Skeletal muscle satellite cell (primary cell): Measurements from ENCODE around the gene TVP23A.

Experiments used
- H3K27me3 ChIP-seq: 2 replicates; pipeline ENCODE4 v1.7.0; 2013; ENCODE audit warnings: low read length; ENCODE audit not compliant: control insufficient read depth, insufficient read depth
- H3K36me3 ChIP-seq: 2 replicates; pipeline ENCODE4 v1.7.0; 2013; ENCODE audit warnings: mild to moderate bottlenecking, control low read depth, low read length; ENCODE audit not compliant: insufficient read depth
- H3K4me1 ChIP-seq: 2 replicates; pipeline ENCODE4 v1.7.0; 2013; ENCODE audit warnings: low read length; ENCODE audit not compliant: control insufficient read depth, insufficient read depth
- H3K4me2 ChIP-seq: 2 replicates; pipeline ENCODE4 v1.7.0; 2013; ENCODE audit warnings: mild to moderate bottlenecking, low read length
- H3K4me3 ChIP-seq: 2 replicates; pipeline ENCODE4 v1.7.0; 2013; ENCODE audit warnings: low read length
- H3K9ac ChIP-seq: 2 replicates; pipeline ENCODE4 v1.7.0; 2013; ENCODE audit warnings: mild to moderate bottlenecking, low read depth, low read length, moderate library complexity
- H3K9me3 ChIP-seq: replicated peaks from 2 replicates; pipeline ENCODE4 v1.7.0; 2013; ENCODE audit warnings: mild to moderate bottlenecking, control low read depth, low read length

The TVP23A gene

GRCh38 chr16:10761373-10761772 is 57.2 kb downstream of the TVP23A start:
- H3K27me3 ChIP-seq: no peaks in the 10 kb centered on the region
- H3K9ac ChIP-seq: no peak overlapping the region
- H3K4me2 ChIP-seq: no peak overlapping the region
- H3K9me3 ChIP-seq: no peaks in the 10 kb centered on the region
- peaks cover 36% of the 10 kb centered on the region for H3K36me3 ChIP-seq
- no peak overlapping the region for H3K4me3 ChIP-seq
- H3K4me1 ChIP-seq: no peaks in the 10 kb centered on the region

DNA sequence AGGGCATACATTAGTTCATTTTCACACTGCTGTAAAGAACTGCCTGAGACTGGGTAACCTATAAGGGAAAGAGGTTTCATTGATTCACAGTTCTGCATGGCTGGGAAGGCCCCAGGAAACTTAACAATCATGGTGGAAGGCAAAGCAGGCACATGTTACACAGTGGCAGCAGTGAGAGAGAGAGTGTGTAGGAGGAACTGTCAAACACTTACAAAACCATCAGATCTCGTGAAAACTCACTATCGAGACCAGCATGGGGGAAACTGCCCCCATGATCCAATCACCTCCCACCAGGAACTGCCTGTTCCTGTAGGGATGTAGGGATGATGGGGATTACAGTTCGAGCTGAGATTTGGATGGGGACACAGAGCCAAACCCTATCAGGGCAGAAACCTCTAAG is 57.7 kb downstream of the TVP23A start:
- Histone ChIP-seq H3K4me3 (no peak overlapping the region), H3K4me2 (no peak overlapping the region), H3K9me3 (no peaks in the 10 kb centered on the region), H3K4me1 (no peaks in the 10 kb centered on the region), H3K27me3 (no peaks in the 10 kb centered on the region), H3K36me3 (peaks cover 36% of the 10 kb centered on the region), H3K9ac (no peak overlapping the region)

DNA sequence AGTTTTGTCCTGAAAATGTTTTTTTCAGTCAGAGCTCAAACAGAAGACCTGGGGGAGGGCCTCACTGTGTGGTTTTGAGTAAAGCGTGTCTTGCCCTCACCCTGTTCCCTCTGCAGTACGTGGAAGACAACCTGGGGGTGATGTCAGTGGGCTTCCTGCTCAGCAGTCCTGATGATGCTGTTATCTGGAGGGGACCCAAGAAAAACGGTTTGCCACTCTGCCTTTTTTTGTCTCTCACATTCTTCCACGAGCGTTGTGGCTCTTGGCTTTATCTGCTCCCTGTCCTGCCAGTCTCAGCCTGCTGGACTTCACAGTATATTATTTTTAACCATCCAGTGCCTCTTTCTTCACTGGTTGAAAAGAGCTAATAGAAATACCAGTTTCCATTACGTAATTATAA is 62.0 kb downstream of the TVP23A start:
- no peaks in the 10 kb centered on the region for H3K27me3 ChIP-seq
- H3K4me2 ChIP-seq: no peak overlapping the region
- no peaks in the 10 kb centered on the region for H3K9me3 ChIP-seq
- H3K9ac ChIP-seq: no peak overlapping the region
- H3K4me1 ChIP-seq: peaks cover 9% of the 10 kb centered on the region
- H3K4me3 ChIP-seq: no peak overlapping the region
- H3K36me3 ChIP-seq: peaks cover 40% of the 10 kb centered on the region

- Histone ChIP-seq H3K9me3 (no peaks in the 10 kb centered on the region), H3K36me3 (peaks cover 29% of the 10 kb centered on the region), H3K4me1 (peaks cover 9% of the 10 kb centered on the region), H3K9ac (no peak overlapping the region), H3K4me2 (no peak overlapping the region), H3K27me3 (no peaks in the 10 kb centered on the region), H3K4me3 (no peak overlapping the region)
Observed at GRCh38 chr16:10754941-10755340, 63.7 kb downstream of the TVP23A start.

DNA sequence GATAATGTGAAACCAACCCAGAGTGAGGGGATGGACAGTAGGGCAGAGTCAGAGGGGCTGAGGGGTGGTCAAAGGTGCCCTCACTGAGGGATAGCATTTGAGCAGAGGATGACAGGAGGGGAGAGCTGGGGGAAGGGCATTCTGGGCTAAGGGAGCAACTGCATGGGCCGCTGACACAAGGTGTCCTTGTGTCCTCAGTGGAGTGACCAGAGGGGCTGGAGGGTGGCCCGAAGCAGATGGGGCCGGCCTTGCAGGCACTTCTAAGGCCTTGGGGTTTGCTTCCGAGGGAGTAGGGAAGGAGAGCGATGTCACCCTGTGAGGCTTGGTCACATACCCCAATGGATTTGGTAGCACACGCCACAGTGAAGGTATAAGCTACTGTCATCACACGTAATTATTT is 64.9 kb downstream of the TVP23A start:
- H3K9me3 ChIP-seq: no peaks in the 10 kb centered on the region
- no peak overlapping the region for H3K9ac ChIP-seq

DNA sequence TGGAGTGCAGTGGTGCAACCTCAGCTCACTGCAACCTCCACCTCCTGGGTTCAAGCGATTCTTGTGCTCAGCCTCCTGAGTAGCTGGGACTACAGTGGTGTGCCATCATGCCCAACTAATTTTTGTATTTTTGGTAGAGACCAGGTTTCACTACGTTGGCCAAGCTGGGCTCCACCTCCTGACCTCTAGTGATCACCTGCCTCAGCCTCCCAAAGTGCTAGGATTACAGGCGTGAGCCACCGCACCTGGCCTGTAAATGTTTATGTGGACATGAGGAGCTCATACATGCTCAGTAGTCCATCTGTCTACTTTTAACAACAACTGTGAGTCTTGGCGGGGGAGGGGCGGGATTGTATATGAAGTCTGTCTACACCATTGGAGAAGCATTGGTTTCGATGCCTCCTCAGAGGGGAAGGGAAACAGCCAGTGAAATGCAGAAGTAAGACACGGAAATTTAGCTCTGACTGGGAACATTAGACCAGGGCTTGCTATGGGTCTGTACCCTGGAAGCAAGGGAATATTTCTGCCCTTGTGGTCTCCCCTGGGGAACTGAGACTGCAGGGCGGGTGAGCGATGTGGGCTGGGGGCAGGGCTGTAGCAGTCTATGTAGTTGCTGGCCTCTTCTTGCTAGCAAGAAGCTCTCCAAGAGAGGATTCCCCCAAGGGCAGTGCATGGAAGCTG is 65.6 kb downstream of the TVP23A start:
- H3K9me3 ChIP-seq: no peaks in the 10 kb centered on the region
- H3K9ac ChIP-seq: no peak overlapping the region
- no peak overlapping the region for H3K4me3 ChIP-seq
- no peaks in the 10 kb centered on the region for H3K27me3 ChIP-seq
- peaks cover 13% of the 10 kb centered on the region for H3K36me3 ChIP-seq
- peaks cover 12% of the 10 kb centered on the region for H3K4me1 ChIP-seq
- H3K4me2 ChIP-seq: no peak overlapping the region

More for the DNA sequence above, 64.9 kb downstream of the TVP23A start:
- H3K27me3 ChIP-seq: no peaks in the 10 kb centered on the region
- peaks cover 20% of the 10 kb centered on the region for H3K36me3 ChIP-seq
- H3K4me2 ChIP-seq: no peak overlapping the region
- H3K4me3 ChIP-seq: no peak overlapping the region
- H3K4me1 ChIP-seq: peaks cover 12% of the 10 kb centered on the region

DNA sequence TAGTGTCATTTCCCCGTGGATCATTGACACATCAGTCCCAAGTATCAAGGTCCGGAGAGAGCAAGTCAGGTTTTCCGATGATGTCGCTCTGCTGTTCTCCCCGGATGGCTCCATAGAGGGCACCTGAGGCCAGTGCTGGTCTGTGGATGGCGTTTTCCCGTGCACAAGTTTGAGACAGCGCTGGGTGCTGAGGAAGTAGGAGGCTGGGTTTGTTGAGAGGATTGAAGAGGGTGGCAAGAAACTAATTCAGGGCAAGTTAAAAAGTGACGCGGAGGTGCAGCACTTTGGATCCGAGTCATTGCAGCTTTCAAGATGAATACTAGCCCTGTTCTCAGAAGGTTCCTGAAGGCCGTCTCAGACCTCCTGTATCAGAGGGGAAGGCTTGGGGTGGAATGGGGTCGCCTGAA is 67.3 kb downstream of the TVP23A start:
- H3K9ac ChIP-seq: no peak overlapping the region
- H3K9me3 ChIP-seq: no peaks in the 10 kb centered on the region
- H3K4me2 ChIP-seq: no peak overlapping the region
- peaks cover 4% of the 10 kb centered on the region for H3K36me3 ChIP-seq
- no peak overlapping the region for H3K4me3 ChIP-seq
- peaks cover 12% of the 10 kb centered on the region for H3K4me1 ChIP-seq
- H3K27me3 ChIP-seq: no peaks in the 10 kb centered on the region

- peaks cover 4% of the 10 kb centered on the region for H3K36me3 ChIP-seq
- H3K9me3 ChIP-seq: no peaks in the 10 kb centered on the region
- peaks cover 12% of the 10 kb centered on the region for H3K4me1 ChIP-seq
- H3K9ac ChIP-seq: no peak overlapping the region
- no peak overlapping the region for H3K4me3 ChIP-seq
- H3K27me3 ChIP-seq: no peaks in the 10 kb centered on the region
- H3K4me2 ChIP-seq: no peak overlapping the region
Observed at GRCh38 chr16:10750793-10751192, 67.8 kb downstream of the TVP23A start.

- H3K4me1 ChIP-seq: peaks cover 13% of the 10 kb centered on the region
- H3K9ac ChIP-seq: no peak overlapping the region
- no peak overlapping the region for H3K4me2 ChIP-seq
- no peaks in the 10 kb centered on the region for H3K27me3 ChIP-seq
- no peaks in the 10 kb centered on the region for H3K9me3 ChIP-seq
- no peak overlapping the region for H3K4me3 ChIP-seq
- H3K36me3 ChIP-seq: no peaks in the 10 kb centered on the region
Observed at GRCh38 chr16:10745841-10746240, 72.8 kb downstream of the TVP23A start.

GRCh38 chr16:10744370-10745030 is 74.1 kb downstream of the TVP23A start:
- H3K4me1 ChIP-seq: peaks cover 13% of the 10 kb centered on the region
- no peaks in the 10 kb centered on the region for H3K36me3 ChIP-seq
- no peaks in the 10 kb centered on the region for H3K9me3 ChIP-seq
- peak overlapping the region; percentile 81 for H3K9ac ChIP-seq
- H3K27me3 ChIP-seq: no peaks in the 10 kb centered on the region
- peak overlapping the region; percentile 92 for H3K4me2 ChIP-seq
- peak overlapping the region; percentile 74 for H3K4me3 ChIP-seq

GRCh38 chr16:10743610-10744369 is 74.8 kb downstream of the TVP23A start, which contains the start of gene NUBP1:
TSS of gene NUBP1 (plus strand) at chr16:10743842. CDS start at chr16:10743864, 22 bp downstream.
- peak within 1 kb of the TSS; percentile 94 for H3K9ac ChIP-seq
- no peaks in the 10 kb centered on the region for H3K27me3 ChIP-seq
- no peaks in the 10 kb centered on the region for H3K36me3 ChIP-seq
- H3K9me3 ChIP-seq: no peaks in the 10 kb centered on the region
- peak within 1 kb of the TSS; percentile 83 for H3K4me3 ChIP-seq
- peaks cover 10% of the 10 kb centered on the region for H3K4me1 ChIP-seq
- H3K4me2 ChIP-seq: peak within 1 kb of the TSS; percentile 92
